Measurements from ENCODE around the gene GYPC.
"Not testable (repeated sequence)": the region's sequence is repeated elsewhere in the genome, so short reads cannot be mapped to it uniquely, and the experiment has no call there.

Gene GYPC

GRCh38 chr2:126678269-126679065, 22.5 kb downstream of the GYPC start:
- no peak for DNase-seq (ENCODE audit: extremely low read depth, low read depth)
- TF ChIP-seq, protein P1, sequence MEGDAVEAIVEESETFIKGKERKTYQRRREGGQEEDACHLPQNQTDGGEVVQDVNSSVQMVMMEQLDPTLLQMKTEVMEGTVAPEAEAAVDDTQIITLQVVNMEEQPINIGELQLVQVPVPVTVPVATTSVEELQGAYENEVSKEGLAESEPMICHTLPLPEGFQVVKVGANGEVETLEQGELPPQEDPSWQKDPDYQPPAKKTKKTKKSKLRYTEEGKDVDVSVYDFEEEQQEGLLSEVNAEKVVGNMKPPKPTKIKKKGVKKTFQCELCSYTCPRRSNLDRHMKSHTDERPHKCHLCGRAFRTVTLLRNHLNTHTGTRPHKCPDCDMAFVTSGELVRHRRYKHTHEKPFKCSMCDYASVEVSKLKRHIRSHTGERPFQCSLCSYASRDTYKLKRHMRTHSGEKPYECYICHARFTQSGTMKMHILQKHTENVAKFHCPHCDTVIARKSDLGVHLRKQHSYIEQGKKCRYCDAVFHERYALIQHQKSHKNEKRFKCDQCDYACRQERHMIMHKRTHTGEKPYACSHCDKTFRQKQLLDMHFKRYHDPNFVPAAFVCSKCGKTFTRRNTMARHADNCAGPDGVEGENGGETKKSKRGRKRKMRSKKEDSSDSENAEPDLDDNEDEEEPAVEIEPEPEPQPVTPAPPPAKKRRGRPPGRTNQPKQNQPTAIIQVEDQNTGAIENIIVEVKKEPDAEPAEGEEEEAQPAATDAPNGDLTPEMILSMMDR (IDR thresholded peaks at IDR 0.05; ENCODE audit: low read depth, low read length), result no peak

GRCh38 chr2:126679094-126679713, 23.2 kb downstream of the GYPC start:
- no peak for DNase-seq (ENCODE audit: extremely low read depth, low read depth)
- TF ChIP-seq, protein P1 (IDR thresholded peaks at IDR 0.05; ENCODE audit: low read depth, low read length), result no peak

DNA sequence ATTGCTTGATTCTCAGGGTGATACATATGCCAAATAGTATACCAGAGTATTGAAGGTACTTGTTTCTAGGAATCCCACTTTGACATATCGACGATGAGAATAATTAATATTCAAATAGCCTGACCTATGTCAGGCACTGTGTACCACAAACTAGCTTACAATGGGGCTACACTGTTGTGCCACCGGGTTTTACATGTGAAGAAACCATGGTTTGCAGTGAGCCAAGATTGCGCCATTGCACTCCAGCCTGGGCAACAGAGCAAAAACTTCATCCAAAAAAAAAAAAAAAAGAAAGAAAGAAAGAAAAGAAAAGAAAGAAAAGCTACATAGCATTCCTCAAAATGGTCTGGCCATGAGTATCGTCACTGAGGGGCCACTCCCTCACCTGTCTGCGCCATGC, 25.5 kb downstream of the GYPC start:
- TF ChIP-seq, protein P1 (IDR thresholded peaks at IDR 0.05; ENCODE audit: low read depth, low read length), result no peak
- no peak for DNase-seq (ENCODE audit: extremely low read depth, low read depth)

- no peak for DNase-seq (ENCODE audit: extremely low read depth, low read depth)
- TF ChIP-seq, protein P1 (IDR thresholded peaks at IDR 0.05; ENCODE audit: low read depth, low read length), result no peak
Measured at GRCh38 chr2:126685629-126686028, 29.7 kb downstream of the GYPC start.

- DNase-seq (ENCODE audit: extremely low read depth, low read depth), result no peak
- TF ChIP-seq, protein P1 (IDR thresholded peaks at IDR 0.05; ENCODE audit: low read depth, low read length), result no peak
Measured at GRCh38 chr2:126686286-126686685, 30.3 kb downstream of the GYPC start.

GRCh38 chr2:126686841-126687485, 31.0 kb downstream of the GYPC start:
- DNase-seq (ENCODE audit: extremely low read depth, low read depth), result no peak
- TF ChIP-seq, protein P1 (IDR thresholded peaks at IDR 0.05; ENCODE audit: low read depth, low read length), result no peak

GRCh38 chr2:126687503-126687902, 31.5 kb downstream of the GYPC start:
- TF ChIP-seq, protein P1 (IDR thresholded peaks at IDR 0.05; ENCODE audit: low read depth, low read length), result no peak
- no peak for DNase-seq (ENCODE audit: extremely low read depth, low read depth)

DNA sequence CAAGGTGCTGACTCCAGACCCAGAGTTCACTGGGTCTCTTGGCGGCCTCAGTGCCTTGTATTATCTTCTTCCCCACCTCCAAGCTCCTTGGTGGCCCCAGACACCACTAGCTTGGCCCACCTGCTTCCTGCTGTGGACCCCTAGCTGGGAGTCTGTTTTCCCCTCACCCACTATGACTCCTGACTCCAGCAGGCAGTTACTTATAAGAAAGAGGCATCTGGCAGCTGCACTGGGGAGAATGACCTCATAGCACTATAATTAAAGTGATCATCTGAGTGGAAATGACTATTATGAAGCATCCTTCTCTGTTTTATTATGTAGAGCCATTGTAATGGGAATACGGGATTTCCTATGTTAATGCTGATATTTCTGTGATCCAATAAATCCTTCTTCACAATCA, 32.6 kb downstream of the GYPC start:
- not testable (repeated sequence) for DNase-seq (ENCODE audit: extremely low read depth, low read depth)

GRCh38 chr2:126692241-126692640, 36.3 kb downstream of the GYPC start:
- DNase-seq (ENCODE audit: extremely low read depth, low read depth), result not testable (repeated sequence)

GRCh38 chr2:126692934-126693592, 37.1 kb downstream of the GYPC start:
- not testable (repeated sequence) for DNase-seq (ENCODE audit: extremely low read depth, low read depth)
